Measurements from ENCODE around the gene REG1A. TPM values are rescaled to one million over a fixed set of nuclear protein-coding genes. Genes with fewer than 3 reads are reported as not detected.

REG1A gene
- total and polyA plus RNA-seq, 2 experiments from 2014 or later, result 0.53 TPM; not detected in 1

DNA sequence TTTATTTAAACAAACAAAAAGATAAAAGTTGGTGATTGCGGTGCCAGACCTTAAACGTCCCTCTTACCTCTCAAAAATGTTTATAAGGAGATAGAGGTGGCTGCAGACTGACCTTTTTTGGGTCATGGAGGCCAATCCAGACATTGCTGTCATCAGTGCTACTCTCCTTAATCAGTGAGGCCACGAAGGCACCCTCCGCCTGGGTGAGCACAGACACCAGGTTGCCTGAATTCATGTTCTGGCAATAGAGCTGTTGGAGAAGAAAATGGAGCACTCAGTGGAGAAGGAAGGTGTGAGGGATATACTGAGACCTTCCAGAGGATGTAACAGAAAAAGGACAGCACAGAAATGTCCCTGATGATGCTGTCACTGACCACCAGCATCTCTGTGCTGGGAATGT is 34.0 kb upstream of the REG1A start:
- no peak overlapping the region for H3K27ac ChIP-seq
- DNase-seq (ENCODE audit: low spot score), result no peak
- no peak overlapping the region for H3K4me3 ChIP-seq
- no peak overlapping the region for H2AFZ ChIP-seq
- TF ChIP-seq, protein P1, sequence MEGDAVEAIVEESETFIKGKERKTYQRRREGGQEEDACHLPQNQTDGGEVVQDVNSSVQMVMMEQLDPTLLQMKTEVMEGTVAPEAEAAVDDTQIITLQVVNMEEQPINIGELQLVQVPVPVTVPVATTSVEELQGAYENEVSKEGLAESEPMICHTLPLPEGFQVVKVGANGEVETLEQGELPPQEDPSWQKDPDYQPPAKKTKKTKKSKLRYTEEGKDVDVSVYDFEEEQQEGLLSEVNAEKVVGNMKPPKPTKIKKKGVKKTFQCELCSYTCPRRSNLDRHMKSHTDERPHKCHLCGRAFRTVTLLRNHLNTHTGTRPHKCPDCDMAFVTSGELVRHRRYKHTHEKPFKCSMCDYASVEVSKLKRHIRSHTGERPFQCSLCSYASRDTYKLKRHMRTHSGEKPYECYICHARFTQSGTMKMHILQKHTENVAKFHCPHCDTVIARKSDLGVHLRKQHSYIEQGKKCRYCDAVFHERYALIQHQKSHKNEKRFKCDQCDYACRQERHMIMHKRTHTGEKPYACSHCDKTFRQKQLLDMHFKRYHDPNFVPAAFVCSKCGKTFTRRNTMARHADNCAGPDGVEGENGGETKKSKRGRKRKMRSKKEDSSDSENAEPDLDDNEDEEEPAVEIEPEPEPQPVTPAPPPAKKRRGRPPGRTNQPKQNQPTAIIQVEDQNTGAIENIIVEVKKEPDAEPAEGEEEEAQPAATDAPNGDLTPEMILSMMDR (IDR thresholded peaks at IDR 0.05; ENCODE audit: poor library complexity), result no peak
- TF ChIP-seq EZH2phosphoT487 (IDR thresholded peaks at IDR 0.05; ENCODE audit: low read depth, severe bottlenecking, unreplicated experiment) (no peak), EZH2 (IDR thresholded peaks at IDR 0.05; ENCODE audit: borderline replicate concordance) (no peak)
- H3K79me2 ChIP-seq, result no peaks in the 10 kb centered on the region
- H3K36me3 ChIP-seq (replicated peaks; ENCODE audit: insufficient read depth, low read depth), result no peaks in the 10 kb centered on the region
- no peaks in the 10 kb centered on the region for H4K20me1 ChIP-seq (ENCODE audit: insufficient read depth, poor library complexity, severe bottlenecking)
- H3K9me3 ChIP-seq (ENCODE audit: low read depth), result no peaks in the 10 kb centered on the region
- no peak overlapping the region for H3K4me2 ChIP-seq
- 70% methylated on average over 4 of the region's 4 CpGs for WGBS (ENCODE audit: low lambda C conversion rate, missing lambda C conversion rate)
- H3K4me1 ChIP-seq (ENCODE audit: insufficient read depth), result no peaks in the 10 kb centered on the region
- no peaks in the 10 kb centered on the region for H3K9me2 ChIP-seq (replicated peaks; ENCODE audit: insufficient read depth)
- H3K27me3 ChIP-seq, result no peaks in the 10 kb centered on the region

GRCh38 chr2:79087785-79088364 is 32.4 kb upstream of the REG1A start, which contains the start of gene REG1B:
Gene REG1B (minus strand): TSS chr2:79087993. CDS start chr2:79087612, 381 bp downstream.
- DNase-seq (ENCODE audit: low spot score), result no peak
- Histone ChIP-seq H4K20me1 (ENCODE audit: insufficient read depth, poor library complexity, severe bottlenecking) (no peaks in the 10 kb centered on the region), H3K4me3 (no peak within 1 kb of the TSS), H3K9me2 (replicated peaks; ENCODE audit: insufficient read depth) (no peaks in the 10 kb centered on the region), H3K36me3 (replicated peaks; ENCODE audit: insufficient read depth, low read depth) (no peaks in the 10 kb centered on the region), H3K79me2 (no peaks in the 10 kb centered on the region), H3K4me2 (no peak within 1 kb of the TSS), H3K4me1 (ENCODE audit: insufficient read depth) (no peaks in the 10 kb centered on the region), H2AFZ (no peak within 1 kb of the TSS), H3K27ac (no peak within 1 kb of the TSS), H3K9me3 (ENCODE audit: low read depth) (no peaks in the 10 kb centered on the region), H3K27me3 (no peaks in the 10 kb centered on the region)
- WGBS (ENCODE audit: low lambda C conversion rate, missing lambda C conversion rate), result 86% methylated on average over 2 of the region's 2 CpGs
- no peak for TF ChIP-seq EZH2phosphoT487 (IDR thresholded peaks at IDR 0.05; ENCODE audit: low read depth, severe bottlenecking, unreplicated experiment)
- TF ChIP-seq, protein P1 (IDR thresholded peaks at IDR 0.05; ENCODE audit: poor library complexity), result no peak
- TF ChIP-seq EZH2 (IDR thresholded peaks at IDR 0.05; ENCODE audit: borderline replicate concordance), result no peak

- Histone ChIP-seq H3K27me3 (no peaks in the 10 kb centered on the region), H3K9me2 (replicated peaks; ENCODE audit: insufficient read depth) (no peaks in the 10 kb centered on the region), H4K20me1 (ENCODE audit: insufficient read depth, poor library complexity, severe bottlenecking) (no peaks in the 10 kb centered on the region), H3K4me2 (no peak overlapping the region), H3K9me3 (ENCODE audit: low read depth) (no peaks in the 10 kb centered on the region), H2AFZ (no peak overlapping the region), H3K36me3 (replicated peaks; ENCODE audit: insufficient read depth, low read depth) (no peaks in the 10 kb centered on the region), H3K79me2 (no peaks in the 10 kb centered on the region), H3K4me1 (ENCODE audit: insufficient read depth) (no peaks in the 10 kb centered on the region), H3K4me3 (no peak overlapping the region), H3K27ac (peak overlapping the region; percentile 7)
- WGBS (ENCODE audit: low lambda C conversion rate, missing lambda C conversion rate), result 60% methylated on average over 4 of the region's 4 CpGs
- TF ChIP-seq, protein P1 (IDR thresholded peaks at IDR 0.05; ENCODE audit: poor library complexity), result no peak
- TF ChIP-seq EZH2 (IDR thresholded peaks at IDR 0.05; ENCODE audit: borderline replicate concordance) (no peak), EZH2phosphoT487 (IDR thresholded peaks at IDR 0.05; ENCODE audit: low read depth, severe bottlenecking, unreplicated experiment) (no peak)
- no peak for DNase-seq (ENCODE audit: low spot score)
Observed at GRCh38 chr2:79090693-79091092, 29.6 kb upstream of the REG1A start.
